ENCODE results near the gene PRKCA.
A peak's percentile ranks its signal among the peaks of the same experiment; 100 is the strongest.

The PRKCA gene

GRCh38 chr17:66675273-66675990 lies 373.0 kb downstream of the PRKCA start:
- no peak for ATAC-seq
- Mint-ChIP-seq H3K4me1 (peaks cover 68% of the 10 kb centered on the region), H3K27me3 (no peaks in the 10 kb centered on the region), H3K27ac (peak overlapping the region in 1 of 2 donors; percentile 80), H3K4me3 (no peak overlapping the region), H3K9me3 (peaks cover 0 to 8% of the 10 kb centered on the region in 2 donors)
- DNase-seq, result no peak

GRCh38 chr17:66675991-66676371 lies 373.6 kb downstream of the PRKCA start:
- DNase-seq (no peak), ATAC-seq (no peak)
- H3K27me3 Mint-ChIP-seq, result no peaks in the 10 kb centered on the region
- H3K4me1 Mint-ChIP-seq, result peaks cover 67% of the 10 kb centered on the region
- H3K9me3 Mint-ChIP-seq, result peaks cover 0 to 8% of the 10 kb centered on the region in 2 donors
- H3K27ac Mint-ChIP-seq, result peak overlapping the region in 1 of 2 donors; percentile 80
- H3K4me3 Mint-ChIP-seq, result no peak overlapping the region

- H3K9me3 Mint-ChIP-seq, result peaks cover 0 to 8% of the 10 kb centered on the region in 2 donors
- no peak overlapping the region for H3K4me3 Mint-ChIP-seq
- peaks cover 64% of the 10 kb centered on the region for H3K4me1 Mint-ChIP-seq
- H3K27ac Mint-ChIP-seq, result peak overlapping the region in 1 of 2 donors; percentile 71
- ATAC-seq (no peak), DNase-seq (no peak)
- no peaks in the 10 kb centered on the region for H3K27me3 Mint-ChIP-seq
Measured at GRCh38 chr17:66676421-66676820, 374.0 kb downstream of the PRKCA start.

- Mint-ChIP-seq H3K4me1 (peaks cover 54% of the 10 kb centered on the region), H3K27ac (peak overlapping the region in 1 of 2 donors; percentile 72), H3K27me3 (no peaks in the 10 kb centered on the region), H3K9me3 (peaks cover 0 to 8% of the 10 kb centered on the region in 2 donors), H3K4me3 (no peak overlapping the region)
- DNase-seq (no peak), ATAC-seq (peak; percentile 52)
Measured at GRCh38 chr17:66677201-66677981, 375.0 kb downstream of the PRKCA start.

- peaks cover 50% of the 10 kb centered on the region for H3K4me1 Mint-ChIP-seq
- H3K4me3 Mint-ChIP-seq, result no peak overlapping the region
- no peaks in the 10 kb centered on the region for H3K27me3 Mint-ChIP-seq
Measured at GRCh38 chr17:66678061-66678460, 375.6 kb downstream of the PRKCA start.

GRCh38 chr17:66678827-66679226 lies 376.4 kb downstream of the PRKCA start:
- Mint-ChIP-seq H3K27ac (no peak overlapping the region), H3K4me1 (peaks cover 42% of the 10 kb centered on the region), H3K27me3 (no peaks in the 10 kb centered on the region), H3K4me3 (no peak overlapping the region), H3K9me3 (peaks cover 0 to 8% of the 10 kb centered on the region in 2 donors)
- DNase-seq (no peak), ATAC-seq (no peak)

More at GRCh38 chr17:66678061-66678460, 375.6 kb downstream of the PRKCA start:
- no peak for DNase-seq
- Mint-ChIP-seq H3K9me3 (peaks cover 0 to 8% of the 10 kb centered on the region in 2 donors), H3K27ac (peak overlapping the region in 1 of 2 donors; percentile 59)
- ATAC-seq, result no peak

GRCh38 chr17:66679631-66680517 lies 377.5 kb downstream of the PRKCA start:
- Mint-ChIP-seq H3K4me3 (no peak overlapping the region), H3K27me3 (no peaks in the 10 kb centered on the region), H3K27ac (no peak overlapping the region), H3K4me1 (peaks cover 34% of the 10 kb centered on the region), H3K9me3 (peaks cover 0 to 8% of the 10 kb centered on the region in 2 donors)
- DNase-seq (no peak), ATAC-seq (no peak)

GRCh38 chr17:66682283-66682682 lies 379.9 kb downstream of the PRKCA start:
- H3K9me3 Mint-ChIP-seq, result peaks cover 0 to 8% of the 10 kb centered on the region in 2 donors
- no peak for DNase-seq
- H3K4me3 Mint-ChIP-seq, result no peak overlapping the region
- peaks cover 17% of the 10 kb centered on the region for H3K4me1 Mint-ChIP-seq
- H3K27me3 Mint-ChIP-seq, result no peaks in the 10 kb centered on the region
- H3K27ac Mint-ChIP-seq, result no peak overlapping the region
- ATAC-seq, result no peak

- no peaks in the 10 kb centered on the region for H3K9me3 Mint-ChIP-seq
- no peak for ATAC-seq
- H3K27me3 Mint-ChIP-seq, result no peaks in the 10 kb centered on the region
- H3K27ac Mint-ChIP-seq, result no peak overlapping the region
- no peak overlapping the region for H3K4me3 Mint-ChIP-seq
- DNase-seq, result no peak
- H3K4me1 Mint-ChIP-seq, result peaks cover 6% of the 10 kb centered on the region
Measured at GRCh38 chr17:66684261-66684660, 381.8 kb downstream of the PRKCA start.

GRCh38 chr17:66684731-66685130 lies 382.3 kb downstream of the PRKCA start:
- Mint-ChIP-seq H3K4me1 (peaks cover 6% of the 10 kb centered on the region), H3K9me3 (no peaks in the 10 kb centered on the region), H3K27ac (no peak overlapping the region), H3K27me3 (no peaks in the 10 kb centered on the region), H3K4me3 (no peak overlapping the region)
- DNase-seq, result no peak
- no peak for ATAC-seq

GRCh38 chr17:66686601-66687000 lies 384.2 kb downstream of the PRKCA start:
- Mint-ChIP-seq H3K4me1 (peaks cover 6% of the 10 kb centered on the region), H3K27me3 (no peaks in the 10 kb centered on the region)

GRCh38 chr17:66687570-66688284 lies 385.3 kb downstream of the PRKCA start:
- peaks cover 6% of the 10 kb centered on the region for H3K4me1 Mint-ChIP-seq
- ATAC-seq (no peak), DNase-seq (no peak)
- no peak overlapping the region for H3K4me3 Mint-ChIP-seq
- no peaks in the 10 kb centered on the region for H3K9me3 Mint-ChIP-seq
- peak overlapping the region in 1 of 2 donors; percentile 7 for H3K27ac Mint-ChIP-seq
- H3K27me3 Mint-ChIP-seq, result no peaks in the 10 kb centered on the region

More at GRCh38 chr17:66686601-66687000, 384.2 kb downstream of the PRKCA start:
- DNase-seq, result no peak
- no peak overlapping the region for H3K4me3 Mint-ChIP-seq
- ATAC-seq, result no peak
- H3K27ac Mint-ChIP-seq, result no peak overlapping the region
- H3K9me3 Mint-ChIP-seq, result no peaks in the 10 kb centered on the region

- Mint-ChIP-seq H3K9me3 (no peaks in the 10 kb centered on the region), H3K4me1 (peaks cover 6% of the 10 kb centered on the region), H3K27me3 (no peaks in the 10 kb centered on the region), H3K4me3 (no peak overlapping the region), H3K27ac (no peak overlapping the region)
- DNase-seq (no peak), ATAC-seq (no peak)
Measured at GRCh38 chr17:66689221-66689620, 386.8 kb downstream of the PRKCA start.

- DNase-seq, result no peak
- H3K27ac Mint-ChIP-seq, result no peak overlapping the region
- H3K27me3 Mint-ChIP-seq, result no peaks in the 10 kb centered on the region
Measured at GRCh38 chr17:66690166-66690565, 387.8 kb downstream of the PRKCA start.

More at GRCh38 chr17:66690166-66690565, 387.8 kb downstream of the PRKCA start:
- Mint-ChIP-seq H3K4me1 (peaks cover 6% of the 10 kb centered on the region), H3K9me3 (no peaks in the 10 kb centered on the region), H3K4me3 (no peak overlapping the region)
- ATAC-seq, result no peak

All from stimulated activated naive CD8-positive, alpha-beta T cell treated with anti-CD3 and anti-CD28 coated beads, Interleukin-15, amount 100 ng/mL, for 72 hours (primary cell).